ENCODE measurements around the gene CFAP157. TPM values are rescaled to one million over a fixed set of nuclear protein-coding genes. Genes with fewer than 3 reads are reported as not detected.

Gene CFAP157
- total and polyA plus RNA-seq, 2 donors (not counting 3 experiments of a cell fraction or from before 2014, with no cell fraction given), result 0.03 TPM; not detected in 1

DNA sequence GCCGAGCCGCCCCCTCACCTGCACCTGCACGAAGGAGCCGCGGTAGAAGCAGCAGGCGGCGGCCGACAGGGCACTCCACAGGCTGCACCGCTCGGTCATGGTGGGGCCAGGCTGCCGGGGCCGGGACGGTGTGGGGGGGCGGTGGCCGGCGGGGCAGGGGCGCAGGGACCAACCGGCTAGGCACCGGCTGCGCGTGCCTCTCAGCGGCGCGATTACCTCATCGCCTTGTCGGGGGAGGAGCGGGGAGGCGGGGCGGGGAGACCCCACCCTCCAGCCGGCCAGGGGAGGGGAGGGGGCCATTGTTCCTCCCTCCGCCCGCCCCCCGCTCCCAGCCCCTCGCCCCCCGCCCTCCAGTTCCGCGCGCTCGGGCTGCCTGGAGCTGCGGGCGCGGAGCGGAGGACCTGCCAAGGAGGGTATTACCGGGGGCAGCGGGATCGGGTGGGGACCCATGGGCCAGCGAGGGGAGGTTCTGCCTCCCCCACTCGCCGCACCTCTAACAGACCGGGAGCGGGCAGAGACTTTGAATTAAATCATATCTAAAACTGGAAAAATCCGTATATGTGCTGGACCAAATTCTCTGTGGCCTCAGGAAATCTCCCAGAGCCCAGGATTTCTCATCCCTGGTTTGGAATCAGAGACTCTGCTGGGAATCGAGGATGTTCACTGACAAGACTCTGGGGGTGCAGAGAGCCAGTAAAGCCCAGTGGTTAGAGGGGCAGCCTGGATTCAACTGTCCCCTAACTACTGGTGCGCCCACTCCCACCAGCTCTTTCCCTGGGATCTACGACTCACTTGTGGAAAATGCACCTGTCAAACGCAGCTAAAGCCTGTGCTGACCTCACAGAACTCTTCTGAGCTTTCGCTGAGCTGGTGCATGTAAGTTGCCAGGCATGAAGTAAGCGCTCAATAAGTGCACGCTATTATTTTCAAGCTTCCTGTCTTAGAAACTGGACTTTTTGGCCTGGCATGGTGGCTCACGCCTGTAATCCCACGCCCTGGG is 48.6 kb downstream of the CFAP157 start:
- no peak for TF ChIP-seq FOS (IDR thresholded peaks at IDR 0.05; ENCODE audit: borderline replicate concordance, insufficient read depth, low read length)
- no peak for TF ChIP-seq POLR2AphosphoS5 (IDR thresholded peaks at IDR 0.05; ENCODE audit: insufficient read depth, low read depth, low read length)
- TF ChIP-seq EZH2 (IDR thresholded peaks at IDR 0.05; ENCODE audit: borderline replicate concordance, low read depth, low read length, severe bottlenecking), result no peak
- TF ChIP-seq JUN (IDR thresholded peaks at IDR 0.05; ENCODE audit: borderline replicate concordance, insufficient read depth, insufficient read length, low read depth), result no peak
- TF ChIP-seq GATA2 (IDR thresholded peaks at IDR 0.05; ENCODE audit: insufficient read depth, insufficient read length, low read depth, low read length), result no peak
- TF ChIP-seq, protein P1, sequence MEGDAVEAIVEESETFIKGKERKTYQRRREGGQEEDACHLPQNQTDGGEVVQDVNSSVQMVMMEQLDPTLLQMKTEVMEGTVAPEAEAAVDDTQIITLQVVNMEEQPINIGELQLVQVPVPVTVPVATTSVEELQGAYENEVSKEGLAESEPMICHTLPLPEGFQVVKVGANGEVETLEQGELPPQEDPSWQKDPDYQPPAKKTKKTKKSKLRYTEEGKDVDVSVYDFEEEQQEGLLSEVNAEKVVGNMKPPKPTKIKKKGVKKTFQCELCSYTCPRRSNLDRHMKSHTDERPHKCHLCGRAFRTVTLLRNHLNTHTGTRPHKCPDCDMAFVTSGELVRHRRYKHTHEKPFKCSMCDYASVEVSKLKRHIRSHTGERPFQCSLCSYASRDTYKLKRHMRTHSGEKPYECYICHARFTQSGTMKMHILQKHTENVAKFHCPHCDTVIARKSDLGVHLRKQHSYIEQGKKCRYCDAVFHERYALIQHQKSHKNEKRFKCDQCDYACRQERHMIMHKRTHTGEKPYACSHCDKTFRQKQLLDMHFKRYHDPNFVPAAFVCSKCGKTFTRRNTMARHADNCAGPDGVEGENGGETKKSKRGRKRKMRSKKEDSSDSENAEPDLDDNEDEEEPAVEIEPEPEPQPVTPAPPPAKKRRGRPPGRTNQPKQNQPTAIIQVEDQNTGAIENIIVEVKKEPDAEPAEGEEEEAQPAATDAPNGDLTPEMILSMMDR (IDR thresholded peaks at IDR 0.05; ENCODE audit: extremely low read depth in 1 of 2, insufficient read depth in 1 of 2, low read depth in 1 of 2, low read length in 2 of 2), result no peak
- TF ChIP-seq MYC (IDR thresholded peaks at IDR 0.05; ENCODE audit: low read depth, low read length), result no peak
- TF ChIP-seq, protein P2, sequence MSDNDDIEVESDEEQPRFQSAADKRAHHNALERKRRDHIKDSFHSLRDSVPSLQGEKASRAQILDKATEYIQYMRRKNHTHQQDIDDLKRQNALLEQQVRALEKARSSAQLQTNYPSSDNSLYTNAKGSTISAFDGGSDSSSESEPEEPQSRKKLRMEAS (IDR thresholded peaks at IDR 0.05; ENCODE audit: insufficient read depth, insufficient read length), result no peak
- no TSS peak for BruUV-seq (replicated peaks)
- Histone ChIP-seq H3K27ac (ENCODE audit: insufficient read depth, low read depth, low read length) (peak overlapping the region; percentile 29), H3K9ac (replicated peaks; ENCODE audit: extremely low read depth, insufficient read depth, low read length) (peak overlapping the region; percentile 13), H3K4me2 (ENCODE audit: insufficient read depth, low read length) (peak overlapping the region; percentile 45), H3K9me1 (replicated peaks; ENCODE audit: control insufficient read depth, extremely low read depth, insufficient read depth, low read length) (no peaks in the 10 kb centered on the region), H2AFZ (ENCODE audit: low read depth, low read length) (no peak overlapping the region), H3K4me1 (ENCODE audit: control insufficient read depth, extremely low read depth, insufficient read depth, low read length) (peaks cover 12% of the 10 kb centered on the region), H3K4me3 (replicated peaks in 1 of 3; ENCODE audit: insufficient read depth in 1 of 3, low read depth in 1 of 3, low read length in 3 of 3) (no peak overlapping the region), H3K36me3 (ENCODE audit: control insufficient read depth in 2 of 2, extremely low read depth in 1 of 2, insufficient read depth in 2 of 2, low read length in 2 of 2) (peaks cover 8 to 34% of the 10 kb centered on the region in 2 experiments), H4K20me1 (replicated peaks; ENCODE audit: control insufficient read depth, extremely low read depth, insufficient read depth, low read length) (peaks cover 3% of the 10 kb centered on the region), H3K9me3 (replicated peaks; ENCODE audit: control insufficient read depth, insufficient read depth, low read length) (no peaks in the 10 kb centered on the region), H3K27me3 (ENCODE audit: control insufficient read depth in 2 of 2, insufficient read depth in 2 of 2, low read length in 2 of 2) (no peaks in the 10 kb centered on the region), H3K79me2 (ENCODE audit: control insufficient read depth, insufficient read depth, low read length) (peaks cover 44% of the 10 kb centered on the region)
- dilution Hi-C loops (cut with MboI; ENCODE audit: extremely low pct_ligation_motif_present, low sequenced_read_pairs), result no loop called here
- POLR2A ChIA-PET, result interaction anchor here (1.1 to 1.6 kb wide), 2 partner anchors 15 to 16 kb away, joined by 5 read pairs; no protein-coding TSS in a partner anchor
- CTCF ChIA-PET, result interaction anchor here (0.7 to 2.6 kb wide), 7 partner anchors 12 to 252 kb away, joined by 3 to 16 read pairs (median 4); partner anchors contain the start of genes CDK9 and TOR2A
- peak; percentile 8 for FAIRE-seq
- peak; percentile 42 for DNase-seq (ENCODE audit: low read depth, low spot score)
- intact Hi-C loops (cut with micrococcal nuclease), result loop anchor here (2.0 kb wide), 1 partner anchor 15 kb away; no protein-coding TSS in a partner anchor

Data from endothelial cell of umbilical vein (primary cell).